ENCODE data around the gene RPL22. TPM values are rescaled to one million over a fixed set of nuclear protein-coding genes. Genes with fewer than 3 reads are reported as not detected.

The RPL22 gene
- total RNA-seq, 4 donors from 2014 or later, result 142 to 235 (median 159) TPM

GRCh38 chr1:6210591-6211355 lies 11.4 kb upstream of the RPL22 start:
- Histone ChIP-seq H3K4me1 (peaks cover 0 to 41% (median 23%) of the 10 kb centered on the region in 4 donors), H3K27ac (no peak overlapping the region), H3K4me3 (no peak overlapping the region), H3K27me3 (peaks cover 0 to 24% of the 10 kb centered on the region in 2 donors), H3K9me3 (no peaks in the 10 kb centered on the region), H3K36me3 (peaks cover 0 to 24% (median 0%) of the 10 kb centered on the region in 3 donors)
- WGBS, 2 donors, result 84 to 93% methylated on average over 5 to 12 of the region's 29 CpGs
- no peak for DNase-seq (ENCODE audit: low spot score in 2 of 2)
- TF ChIP-seq POLR2A (IDR thresholded peaks at IDR 0.05), result no peak
- no peak for TF ChIP-seq EP300 (IDR thresholded peaks at IDR 0.05)
- TF ChIP-seq CTCF (IDR thresholded peaks at IDR 0.05), result no peak

DNA sequence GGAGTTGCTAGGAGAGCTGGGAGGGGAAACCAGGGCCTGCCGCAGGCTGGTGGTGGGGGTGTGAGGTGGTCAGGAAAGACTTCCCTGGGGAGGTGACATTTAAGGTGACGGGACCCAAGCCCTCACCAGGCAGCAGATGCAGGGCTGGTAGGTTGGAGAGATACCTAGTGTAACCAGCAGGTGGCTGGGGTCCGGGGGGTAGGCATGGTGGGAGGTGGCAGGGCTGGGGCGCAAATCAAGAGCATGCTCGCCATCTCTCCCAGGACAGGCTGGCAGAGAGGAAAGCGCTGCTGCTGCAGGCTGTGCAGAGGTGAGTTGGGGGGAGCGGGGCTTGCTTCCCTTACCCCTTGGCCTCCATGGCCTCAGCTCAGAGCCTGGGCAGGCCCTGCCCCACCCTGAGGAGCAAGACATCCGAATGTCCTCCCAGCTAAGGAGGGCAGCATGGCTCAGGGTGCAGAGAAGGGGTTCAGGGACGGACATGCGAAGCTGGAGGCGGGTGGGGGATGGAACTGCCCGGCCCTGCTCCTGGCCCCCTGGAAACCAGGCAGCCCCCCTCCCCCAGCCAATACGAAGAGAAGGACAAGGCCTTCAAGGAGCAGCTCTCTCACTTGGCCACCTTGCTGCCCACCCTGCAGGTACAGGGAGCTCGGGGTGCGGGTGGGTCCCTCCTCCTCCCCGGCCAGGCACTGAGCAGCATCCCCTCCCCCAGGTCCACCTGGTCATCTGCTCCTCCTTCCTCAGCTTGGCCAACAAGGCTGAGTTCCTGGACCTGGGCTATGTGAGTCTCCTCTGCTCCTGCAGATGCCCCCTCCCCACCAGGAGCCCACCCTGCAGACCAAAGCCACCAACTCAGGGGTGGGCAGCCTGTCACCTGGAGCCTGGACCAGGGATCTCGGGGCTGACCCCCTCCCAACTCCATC lies 10.5 kb upstream of the RPL22 start:
- peaks cover 0 to 50% (median 30%) of the 10 kb centered on the region in 4 donors for H3K4me1 ChIP-seq
- 82 to 83% methylated on average over 13 to 17 of the region's 17 CpGs for WGBS, 2 donors
- H3K4me3 ChIP-seq, result peak overlapping the region in 2 of 4 donors; percentile 47 to 54

DNA sequence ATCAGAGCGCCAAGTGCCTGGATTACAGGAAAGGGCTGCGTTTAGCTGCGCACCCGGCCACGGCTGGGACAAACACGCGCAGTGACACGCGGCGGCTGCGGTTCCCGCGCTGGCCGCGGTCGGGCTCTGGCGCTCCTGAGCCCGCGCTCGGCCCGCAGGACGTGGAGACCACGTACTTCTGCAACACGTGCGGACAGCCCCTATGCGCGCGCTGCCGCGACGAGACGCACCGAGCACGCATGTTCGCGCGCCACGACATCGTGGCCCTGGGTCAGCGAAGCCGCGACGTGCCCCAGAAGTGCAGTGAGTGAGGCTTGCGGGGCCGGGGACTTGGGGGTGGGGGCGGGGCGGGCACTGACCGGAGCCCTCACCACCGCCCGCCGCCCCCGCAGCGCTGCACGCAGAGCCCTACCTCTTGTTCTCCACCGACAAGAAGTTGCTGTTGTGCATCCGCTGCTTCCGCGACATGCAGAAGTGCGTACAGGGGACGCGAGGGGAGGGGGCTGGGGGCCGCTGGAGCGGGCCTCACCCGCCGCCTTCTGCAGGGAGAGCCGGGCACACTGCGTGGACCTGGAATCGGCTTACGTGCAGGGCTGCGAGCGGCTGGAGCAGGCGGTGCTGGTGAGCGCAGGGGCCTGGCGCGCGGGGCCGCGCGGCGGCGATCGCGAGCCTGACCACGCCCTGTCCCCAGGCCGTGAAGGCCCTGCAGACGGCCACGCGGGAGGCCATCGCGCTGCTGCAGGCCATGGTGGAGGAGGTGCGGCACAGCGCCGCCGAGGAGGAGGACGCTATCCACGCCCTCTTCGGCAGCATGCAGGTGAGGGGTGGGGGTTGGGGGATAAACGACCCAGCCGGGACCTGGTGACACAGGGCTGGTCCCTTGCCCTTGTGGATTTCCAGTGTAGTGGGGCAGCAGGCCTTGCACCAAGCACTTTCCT lies 9.6 kb upstream of the RPL22 start:
- no peaks in the 10 kb centered on the region for H3K9me3 ChIP-seq
- peaks cover 0 to 31% of the 10 kb centered on the region in 2 donors for H3K27me3 ChIP-seq
- H3K27ac ChIP-seq, result no peak overlapping the region
- H3K36me3 ChIP-seq, result peaks cover 0 to 19% (median 0%) of the 10 kb centered on the region in 3 donors
- H3K4me3 ChIP-seq, result peak overlapping the region; percentile 36 to 58 (median 50)
- WGBS, 2 donors, result 6 to 15% methylated on average over 30 to 56 of the region's 99 CpGs
- peaks cover 0 to 55% (median 31%) of the 10 kb centered on the region in 4 donors for H3K4me1 ChIP-seq
- TF ChIP-seq CTCF (IDR thresholded peaks at IDR 0.05), result peak; percentile 36 to 64 (median 48)
- TF ChIP-seq EP300 (IDR thresholded peaks at IDR 0.05), result no peak
- no peak for TF ChIP-seq POLR2A (IDR thresholded peaks at IDR 0.05)
- no peak for DNase-seq (ENCODE audit: low spot score in 2 of 2)

More for the DNA sequence above, 10.5 kb upstream of the RPL22 start:
- Histone ChIP-seq H3K27me3 (peaks cover 0 to 31% of the 10 kb centered on the region in 2 donors), H3K36me3 (peaks cover 0 to 19% (median 0%) of the 10 kb centered on the region in 3 donors), H3K27ac (no peak overlapping the region), H3K9me3 (no peaks in the 10 kb centered on the region)
- TF ChIP-seq POLR2A (IDR thresholded peaks at IDR 0.05) (no peak), CTCF (IDR thresholded peaks at IDR 0.05) (no peak), EP300 (IDR thresholded peaks at IDR 0.05) (no peak)
- DNase-seq (ENCODE audit: low spot score in 2 of 2), result no peak

DNA sequence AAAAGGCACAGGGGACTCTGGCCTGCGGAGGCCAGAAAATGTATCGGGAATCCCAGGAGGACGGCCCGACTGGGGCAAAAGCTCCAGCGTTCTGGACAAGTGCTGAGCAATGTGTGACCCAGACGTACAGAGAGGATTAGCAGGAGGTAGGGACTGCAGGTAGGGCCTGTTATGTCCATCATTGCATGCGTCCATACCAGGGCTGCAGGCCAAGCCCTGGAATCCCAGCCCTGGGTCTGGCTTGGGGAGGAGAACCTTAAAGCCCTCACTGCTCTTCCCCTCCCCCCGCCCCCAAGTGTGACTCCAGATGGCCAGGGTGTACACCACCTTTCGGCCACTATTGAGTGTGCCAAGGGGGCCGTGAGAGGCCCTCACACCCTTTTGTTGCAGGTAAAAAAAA lies 8.5 kb upstream of the RPL22 start:
- no peak overlapping the region for H3K4me3 ChIP-seq
- TF ChIP-seq CTCF (IDR thresholded peaks at IDR 0.05), result no peak
- TF ChIP-seq POLR2A (IDR thresholded peaks at IDR 0.05), result no peak
- no peak for TF ChIP-seq EP300 (IDR thresholded peaks at IDR 0.05)
- no peak for DNase-seq (ENCODE audit: low spot score in 2 of 2)
- no peaks in the 10 kb centered on the region for H3K9me3 ChIP-seq
- peaks cover 0 to 31% of the 10 kb centered on the region in 2 donors for H3K27me3 ChIP-seq
- peaks cover 0 to 17% (median 0%) of the 10 kb centered on the region in 3 donors for H3K36me3 ChIP-seq
- WGBS, 2 donors, result 70 to 87% methylated on average over 9 to 10 of the region's 10 CpGs
- peaks cover 0 to 55% (median 31%) of the 10 kb centered on the region in 4 donors for H3K4me1 ChIP-seq
- no peak overlapping the region for H3K27ac ChIP-seq

All from tibial nerve (tissue), 4 donors.